KMS-11 (cell line): Measurements from ENCODE around the gene CBFA2T2.
"Not testable (repeated sequence)": the region's sequence is repeated elsewhere in the genome, so short reads cannot be mapped to it uniquely, and the experiment has no call there.

ENCODE experiments used
- H2AFZ ChIP-seq: fragments of 200-600 bp; sonication (generic); 2 replicates; pipeline ENCODE4 v1.6.1; 2016; ENCODE audit warnings: antibody characterized with exemption, mixed run types, low read depth
- H3K27ac ChIP-seq: fragments of 200-600 bp; sonication (generic); 2 replicates; pipeline ENCODE4 v1.6.1; 2016; ENCODE audit warnings: mild to moderate bottlenecking, mixed run types
- H3K27me3 ChIP-seq: fragments of 200-600 bp; sonication (generic); 2 replicates; pipeline ENCODE4 v1.6.1; 2017; ENCODE audit warnings: mild to moderate bottlenecking, low read depth, mixed run types, moderate library complexity; ENCODE audit not compliant: insufficient read depth
- H3K36me3 ChIP-seq: fragments of 200-600 bp; sonication (generic); 2 replicates; pipeline ENCODE4 v1.6.1; 2017; ENCODE audit warnings: mild to moderate bottlenecking, mixed run types; ENCODE audit not compliant: insufficient read depth
- H3K4me1 ChIP-seq: fragments of 200-600 bp; sonication (generic); 2 replicates; pipeline ENCODE4 v1.6.1; 2016; ENCODE audit warnings: mild to moderate bottlenecking, low read depth, mixed run types; ENCODE audit not compliant: poor library complexity, severe bottlenecking
- H3K4me2 ChIP-seq: fragments of 200-600 bp; sonication (generic); 2 replicates; pipeline ENCODE4 v1.7.0; 2016; ENCODE audit warnings: mild to moderate bottlenecking, mixed run types
- H3K4me3 ChIP-seq: fragments of 200-600 bp; sonication (generic); IDR thresholded peaks from 2 replicates; pipeline ENCODE4 v1.6.1; 2017; ENCODE audit warnings: low read depth, low read length, mixed read lengths; ENCODE audit not compliant: insufficient read depth
- H3K79me2 ChIP-seq: fragments of 200-600 bp; sonication (generic); 2 replicates; pipeline ENCODE4 v1.6.1; 2016; ENCODE audit warnings: low read depth, mixed run types; ENCODE audit not compliant: insufficient read depth
- H3K9ac ChIP-seq: fragments of 200-600 bp; sonication (generic); 2 replicates; pipeline ENCODE4 v1.6.1; 2016; ENCODE audit warnings: mild to moderate bottlenecking, mixed run types
- H4K20me1 ChIP-seq: fragments of 200-600 bp; sonication (generic); 2 replicates; pipeline ENCODE4 v1.6.1; 2016; ENCODE audit warnings: mild to moderate bottlenecking, mixed run types; ENCODE audit not compliant: insufficient read depth
- CTCF ChIP-seq: fragments of 200-600 bp; sonication (generic); conservative IDR thresholded peaks from 2 replicates; pipeline ENCODE4 v1.6.1; 2017; ENCODE audit warnings: low read depth, mild to moderate bottlenecking, antibody characterized with exemption, low read length, moderate library complexity, mixed read lengths

The CBFA2T2 gene

GRCh38 chr20:33482581-33482980 lies 7.3 kb upstream of the CBFA2T2 start:
- Histone ChIP-seq H4K20me1 (no peaks in the 10 kb centered on the region), H2AFZ (no peak overlapping the region)

GRCh38 chr20:33483186-33483585 lies 6.7 kb upstream of the CBFA2T2 start:
- H3K4me1 ChIP-seq, H3K36me3 ChIP-seq, H3K27me3 ChIP-seq, H4K20me1 ChIP-seq, H3K9ac ChIP-seq, H2AFZ ChIP-seq, H3K4me3 ChIP-seq, H3K27ac ChIP-seq, H3K79me2 ChIP-seq, H3K4me2 ChIP-seq: not testable (repeated sequence)

More at GRCh38 chr20:33482581-33482980, 7.3 kb upstream of the CBFA2T2 start:
- no peaks in the 10 kb centered on the region for H3K36me3 ChIP-seq
- TF ChIP-seq CTCF, result no peak
- H3K4me1 ChIP-seq, result peaks cover 5% of the 10 kb centered on the region
- H3K79me2 ChIP-seq, result no peaks in the 10 kb centered on the region
- H3K27me3 ChIP-seq, result no peaks in the 10 kb centered on the region
- H3K4me2 ChIP-seq, result no peak overlapping the region
- no peak overlapping the region for H3K9ac ChIP-seq
- no peak overlapping the region for H3K27ac ChIP-seq
- no peak overlapping the region for H3K4me3 ChIP-seq

GRCh38 chr20:33488201-33488600 lies 1.7 kb upstream of the CBFA2T2 start:
- Histone ChIP-seq H3K79me2 (peaks cover 26% of the 10 kb centered on the region), H3K27me3 (no peaks in the 10 kb centered on the region), H3K9ac (no peak overlapping the region), H3K27ac (no peak overlapping the region), H3K4me1 (peaks cover 25% of the 10 kb centered on the region), H4K20me1 (peaks cover 4% of the 10 kb centered on the region; the same call in 1 of the 2 replicates), H3K4me2 (no peak overlapping the region), H3K4me3 (no peak overlapping the region), H3K36me3 (no peaks in the 10 kb centered on the region), H2AFZ (no peak overlapping the region)
- no peak for TF ChIP-seq CTCF

- not testable (repeated sequence) for H4K20me1 ChIP-seq, H3K4me3 ChIP-seq, H3K27me3 ChIP-seq, H3K36me3 ChIP-seq
- H3K4me2 ChIP-seq, result peak overlapping the region; percentile 96
- peaks cover 25% of the 10 kb centered on the region for H3K4me1 ChIP-seq
- H2AFZ ChIP-seq, result peak overlapping the region; percentile 94
- peaks cover 31% of the 10 kb centered on the region for H3K79me2 ChIP-seq
- H3K9ac ChIP-seq, result peak overlapping the region; percentile 79
- peak overlapping the region; percentile 67 for H3K27ac ChIP-seq
Observed at GRCh38 chr20:33488661-33489494, 1.0 kb upstream of the CBFA2T2 start.

GRCh38 chr20:33489495-33490022 lies 337 bp upstream of the CBFA2T2 start:
- Histone ChIP-seq H4K20me1 (peaks cover 4% of the 10 kb centered on the region; the same call in 1 of the 2 replicates), H2AFZ (peak overlapping the region; percentile 94), H3K4me1 (peaks cover 25% of the 10 kb centered on the region), H3K4me2 (peak overlapping the region; percentile 96), H3K4me3 (no peak overlapping the region), H3K36me3 (no peaks in the 10 kb centered on the region), H3K9ac (peak overlapping the region; percentile 79), H3K27me3 (no peaks in the 10 kb centered on the region), H3K79me2 (peaks cover 33% of the 10 kb centered on the region), H3K27ac (peak overlapping the region; percentile 67)
- no peak for TF ChIP-seq CTCF
